Keratinocyte (primary cell): ENCODE results near the gene RAB7B.

Source experiments
- EZH2 ChIP-seq: IDR thresholded peaks from one replicate; pipeline ENCODE4 v1.6.1; 2012; ENCODE audit warnings: inconsistent platforms, mild to moderate bottlenecking, low read length, moderate library complexity
- TF ChIP-seq, protein P1 (sequence below), 3 experiments: IDR thresholded peaks in 1 of 3; conservative IDR thresholded peaks in 1 of 3; optimal IDR thresholded peaks in 1 of 3; 2 replicates in 2 of 3; 3 replicates in 1 of 3; pipeline versions ENCODE3 to v1.5.1; 2011; ENCODE audit warnings: low read length in 3 of 3, mild to moderate bottlenecking in 3 of 3, moderate library complexity in 2 of 3, control low read depth in 1 of 3, inconsistent platforms in 1 of 3; ENCODE audit not compliant: insufficient read depth in 2 of 3; ENCODE audit errors: extremely low read depth in 1 of 3

DNA sequence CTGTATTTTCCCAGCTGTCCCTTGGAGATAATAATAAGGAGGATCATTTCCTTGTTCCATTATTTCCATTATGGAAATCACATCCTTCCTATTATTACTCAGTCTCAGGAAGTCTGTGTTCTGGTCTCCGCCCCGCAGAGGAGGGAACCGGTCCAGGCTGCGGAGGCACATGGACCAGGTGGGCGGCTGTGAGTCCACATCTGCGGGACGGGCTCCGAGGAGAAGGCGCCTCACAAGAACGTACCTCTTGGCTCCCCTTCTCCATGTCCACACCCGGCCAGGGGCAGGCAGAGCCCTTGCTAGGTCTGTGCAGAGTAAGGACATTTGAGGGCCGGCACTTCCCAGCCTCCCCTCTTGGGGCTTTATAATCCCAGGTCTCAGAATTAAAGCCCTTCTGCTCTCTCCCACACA is 14.6 kb downstream of the RAB7B start:
- TF ChIP-seq, protein P1, sequence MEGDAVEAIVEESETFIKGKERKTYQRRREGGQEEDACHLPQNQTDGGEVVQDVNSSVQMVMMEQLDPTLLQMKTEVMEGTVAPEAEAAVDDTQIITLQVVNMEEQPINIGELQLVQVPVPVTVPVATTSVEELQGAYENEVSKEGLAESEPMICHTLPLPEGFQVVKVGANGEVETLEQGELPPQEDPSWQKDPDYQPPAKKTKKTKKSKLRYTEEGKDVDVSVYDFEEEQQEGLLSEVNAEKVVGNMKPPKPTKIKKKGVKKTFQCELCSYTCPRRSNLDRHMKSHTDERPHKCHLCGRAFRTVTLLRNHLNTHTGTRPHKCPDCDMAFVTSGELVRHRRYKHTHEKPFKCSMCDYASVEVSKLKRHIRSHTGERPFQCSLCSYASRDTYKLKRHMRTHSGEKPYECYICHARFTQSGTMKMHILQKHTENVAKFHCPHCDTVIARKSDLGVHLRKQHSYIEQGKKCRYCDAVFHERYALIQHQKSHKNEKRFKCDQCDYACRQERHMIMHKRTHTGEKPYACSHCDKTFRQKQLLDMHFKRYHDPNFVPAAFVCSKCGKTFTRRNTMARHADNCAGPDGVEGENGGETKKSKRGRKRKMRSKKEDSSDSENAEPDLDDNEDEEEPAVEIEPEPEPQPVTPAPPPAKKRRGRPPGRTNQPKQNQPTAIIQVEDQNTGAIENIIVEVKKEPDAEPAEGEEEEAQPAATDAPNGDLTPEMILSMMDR (optimal IDR thresholded peaks at IDR 0.05 in 1 of 3, IDR thresholded peaks at IDR 0.05 in 1 of 3, conservative IDR thresholded peaks at IDR 0.05 in 1 of 3; ENCODE audit: extremely low read depth in 1 of 3, insufficient read depth in 2 of 3, low read length in 3 of 3), result no peak
- TF ChIP-seq EZH2, result no peak
